Activated CD8-positive, alpha-beta memory T cell treated with anti-CD3 and anti-CD28 coated beads for 1 hour (primary cell): ENCODE data around the gene LYRM9.
"Not testable (repeated sequence)": the region's sequence is repeated elsewhere in the genome, so short reads cannot be mapped to it uniquely, and the experiment has no call there.

Experiments used
- DNase-seq, 2 donors: peaks; one replicate each; pipeline ENCODE4 v3.0.0-alpha.2; 2020; ENCODE audit warnings: low read depth in 1 of 2; ENCODE audit errors: extremely low read depth in 1 of 2

LYRM9 gene

GRCh38 chr17:27892866-27893769 is at the start of gene LYRM9:
Gene LYRM9, minus strand, starts transcription at chr17:27893365. Its CDS starts 10,671 bp downstream, at chr17:27882694.
- DNase-seq = peak; percentile 69 to 95

GRCh38 chr17:27940503-27941428 is 47.6 kb upstream of the LYRM9 start:
- no peak for DNase-seq

- DNase-seq = no peak
Measured at GRCh38 chr17:27939474-27940465, 46.6 kb upstream of the LYRM9 start.

GRCh38 chr17:27938864-27939263 is 45.7 kb upstream of the LYRM9 start:
- DNase-seq = no peak

GRCh38 chr17:27938241-27938640 is 45.1 kb upstream of the LYRM9 start:
- no peak for DNase-seq

GRCh38 chr17:27937025-27937546 is 43.9 kb upstream of the LYRM9 start:
- no peak for DNase-seq

GRCh38 chr17:27930000-27930399 is 36.8 kb upstream of the LYRM9 start:
- DNase-seq = no peak

- no peak for DNase-seq
Measured at GRCh38 chr17:27928587-27928986, 35.4 kb upstream of the LYRM9 start.

GRCh38 chr17:27927781-27928180 is 34.6 kb upstream of the LYRM9 start:
- no peak for DNase-seq

GRCh38 chr17:27921599-27921998 is 28.4 kb upstream of the LYRM9 start:
- DNase-seq = no peak

- DNase-seq = no peak
Measured at GRCh38 chr17:27921077-27921476, 27.9 kb upstream of the LYRM9 start.

GRCh38 chr17:27920569-27920968 is 27.4 kb upstream of the LYRM9 start:
- DNase-seq = no peak

- no peak for DNase-seq
Measured at GRCh38 chr17:27919079-27919478, 25.9 kb upstream of the LYRM9 start.

- DNase-seq = no peak
Measured at GRCh38 chr17:27918498-27918897, 25.3 kb upstream of the LYRM9 start.

- DNase-seq = no peak
Measured at GRCh38 chr17:27917000-27917399, 23.8 kb upstream of the LYRM9 start.

- no peak for DNase-seq
Measured at GRCh38 chr17:27915709-27916108, 22.5 kb upstream of the LYRM9 start.

- DNase-seq = no peak
Measured at GRCh38 chr17:27914382-27914781, 21.2 kb upstream of the LYRM9 start.

- DNase-seq = no peak
Measured at GRCh38 chr17:27912964-27913363, 19.8 kb upstream of the LYRM9 start.

GRCh38 chr17:27912299-27912698 is 19.1 kb upstream of the LYRM9 start:
- not testable (repeated sequence) for DNase-seq

GRCh38 chr17:27907976-27908558 is 14.9 kb upstream of the LYRM9 start:
- DNase-seq = no peak
